ENCODE measurements around the gene WNT16. TPM values are rescaled to one million over a fixed set of nuclear protein-coding genes. Genes with fewer than 3 reads are reported as not detected.

Gene WNT16
- total and polyA plus RNA-seq, 12 donors = 0.06 to 0.19 (median 0.09) TPM; not detected in 4

DNA sequence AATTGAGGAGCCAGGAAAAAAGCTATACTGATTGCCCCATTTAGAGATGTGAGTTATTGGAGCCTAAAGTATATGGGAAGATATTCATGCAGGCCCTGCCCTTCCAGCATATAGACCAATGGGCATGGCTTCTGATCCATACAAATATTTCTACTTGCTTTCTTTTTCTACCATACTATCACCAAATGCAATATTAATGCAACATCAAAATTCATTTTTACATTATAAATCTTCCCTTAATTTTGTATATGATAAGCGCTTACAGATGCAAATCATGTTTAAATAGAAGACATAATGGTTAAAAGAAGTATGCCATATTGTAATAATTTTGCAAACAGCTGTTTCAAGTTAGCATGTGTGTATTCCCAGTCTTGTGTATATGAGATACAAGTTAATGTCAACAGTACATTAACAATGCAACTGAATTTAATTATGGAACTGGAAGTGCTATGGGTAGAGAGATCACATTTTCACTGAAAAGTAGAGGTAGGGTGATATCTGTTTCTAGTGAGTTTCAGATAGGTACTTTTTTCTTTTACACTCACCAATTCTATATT is 24.6 kb upstream of the WNT16 start:
- no peak for DNase-seq
- intact Hi-C loops (cut with DNase I) = no loop called here
- H3K36me3 ChIP-seq (replicated peaks in 1 of 2) = no peaks in the 10 kb centered on the region
- H3K27ac ChIP-seq = no peak overlapping the region
- TF ChIP-seq, protein P1, sequence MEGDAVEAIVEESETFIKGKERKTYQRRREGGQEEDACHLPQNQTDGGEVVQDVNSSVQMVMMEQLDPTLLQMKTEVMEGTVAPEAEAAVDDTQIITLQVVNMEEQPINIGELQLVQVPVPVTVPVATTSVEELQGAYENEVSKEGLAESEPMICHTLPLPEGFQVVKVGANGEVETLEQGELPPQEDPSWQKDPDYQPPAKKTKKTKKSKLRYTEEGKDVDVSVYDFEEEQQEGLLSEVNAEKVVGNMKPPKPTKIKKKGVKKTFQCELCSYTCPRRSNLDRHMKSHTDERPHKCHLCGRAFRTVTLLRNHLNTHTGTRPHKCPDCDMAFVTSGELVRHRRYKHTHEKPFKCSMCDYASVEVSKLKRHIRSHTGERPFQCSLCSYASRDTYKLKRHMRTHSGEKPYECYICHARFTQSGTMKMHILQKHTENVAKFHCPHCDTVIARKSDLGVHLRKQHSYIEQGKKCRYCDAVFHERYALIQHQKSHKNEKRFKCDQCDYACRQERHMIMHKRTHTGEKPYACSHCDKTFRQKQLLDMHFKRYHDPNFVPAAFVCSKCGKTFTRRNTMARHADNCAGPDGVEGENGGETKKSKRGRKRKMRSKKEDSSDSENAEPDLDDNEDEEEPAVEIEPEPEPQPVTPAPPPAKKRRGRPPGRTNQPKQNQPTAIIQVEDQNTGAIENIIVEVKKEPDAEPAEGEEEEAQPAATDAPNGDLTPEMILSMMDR (IDR thresholded peaks at IDR 0.05) = no peak
- no peak for TF ChIP-seq POLR2A (IDR thresholded peaks at IDR 0.05)
- H3K9me3 ChIP-seq (replicated peaks in 1 of 3) = no peaks in the 10 kb centered on the region
- no peaks in the 10 kb centered on the region for H3K27me3 ChIP-seq
- H3K4me3 ChIP-seq = no peak overlapping the region
- 96 to 100% (median 97%) methylated on average over 1 of the region's 1 CpG for WGBS, 4 donors
- H3K4me1 ChIP-seq (replicated peaks in 1 of 2) = no peaks in the 10 kb centered on the region

DNA sequence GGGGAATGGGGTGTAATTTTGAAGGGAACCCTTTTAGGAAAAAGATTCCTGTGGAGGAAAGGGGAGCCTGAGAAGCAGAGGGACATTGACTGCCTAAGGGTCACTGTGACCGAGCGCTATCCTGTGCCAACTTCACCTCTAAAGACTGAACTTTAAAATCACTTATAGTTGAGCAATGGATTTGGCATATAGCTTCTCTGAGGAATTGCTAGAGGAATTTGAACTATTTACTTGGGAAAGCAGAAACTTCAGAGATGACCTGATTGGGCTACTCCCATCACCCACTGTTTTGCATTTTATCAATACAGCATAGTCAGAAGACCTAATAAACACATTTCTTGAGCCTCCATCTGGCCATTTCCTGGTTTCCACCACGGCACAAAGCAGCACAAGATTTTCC is 23.7 kb upstream of the WNT16 start:
- Histone ChIP-seq H3K36me3 (replicated peaks in 1 of 2) (no peaks in the 10 kb centered on the region), H3K9me3 (replicated peaks in 1 of 3) (no peaks in the 10 kb centered on the region), H3K4me3 (no peak overlapping the region), H3K4me1 (replicated peaks in 1 of 2) (no peaks in the 10 kb centered on the region), H3K27me3 (no peaks in the 10 kb centered on the region), H3K27ac (no peak overlapping the region)
- TF ChIP-seq, protein P1 (IDR thresholded peaks at IDR 0.05) = no peak
- no peak for TF ChIP-seq POLR2A (IDR thresholded peaks at IDR 0.05)
- intact Hi-C loops (cut with DNase I) = no loop called here
- no peak for DNase-seq
- WGBS, 4 donors = 72 to 86% (median 78%) methylated on average over 3 of the region's 3 CpGs

DNA sequence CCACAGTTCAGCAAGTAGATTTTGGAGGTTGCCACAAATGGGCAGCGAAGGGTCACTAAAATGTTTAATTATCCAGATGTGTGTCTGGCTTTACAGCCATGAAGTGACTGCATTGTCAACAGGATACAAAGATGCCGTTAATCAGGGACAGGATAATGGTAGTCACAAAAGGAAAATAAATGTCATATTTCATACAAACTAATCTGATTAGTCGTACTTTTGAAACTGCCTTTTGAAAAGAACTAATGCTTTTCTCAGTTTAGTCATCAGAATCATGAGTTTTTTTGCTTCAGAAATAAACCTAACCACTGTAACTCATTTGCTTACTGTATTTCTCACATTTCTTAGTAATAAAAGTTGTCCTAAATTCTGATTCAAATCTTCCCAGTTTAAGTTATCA is 22.2 kb upstream of the WNT16 start:
- TF ChIP-seq, protein P1 (IDR thresholded peaks at IDR 0.05) = no peak
- no peak for TF ChIP-seq POLR2A (IDR thresholded peaks at IDR 0.05)
- Histone ChIP-seq H3K27ac (no peak overlapping the region), H3K9me3 (replicated peaks in 1 of 3) (no peaks in the 10 kb centered on the region), H3K4me3 (no peak overlapping the region), H3K4me1 (replicated peaks in 1 of 2) (no peaks in the 10 kb centered on the region), H3K36me3 (replicated peaks in 1 of 2) (no peaks in the 10 kb centered on the region), H3K27me3 (no peaks in the 10 kb centered on the region)
- WGBS, 4 donors = 42 to 56% (median 48%) methylated on average over 3 of the region's 3 CpGs
- no peak for DNase-seq
- intact Hi-C loops (cut with DNase I) = no loop called here

DNA sequence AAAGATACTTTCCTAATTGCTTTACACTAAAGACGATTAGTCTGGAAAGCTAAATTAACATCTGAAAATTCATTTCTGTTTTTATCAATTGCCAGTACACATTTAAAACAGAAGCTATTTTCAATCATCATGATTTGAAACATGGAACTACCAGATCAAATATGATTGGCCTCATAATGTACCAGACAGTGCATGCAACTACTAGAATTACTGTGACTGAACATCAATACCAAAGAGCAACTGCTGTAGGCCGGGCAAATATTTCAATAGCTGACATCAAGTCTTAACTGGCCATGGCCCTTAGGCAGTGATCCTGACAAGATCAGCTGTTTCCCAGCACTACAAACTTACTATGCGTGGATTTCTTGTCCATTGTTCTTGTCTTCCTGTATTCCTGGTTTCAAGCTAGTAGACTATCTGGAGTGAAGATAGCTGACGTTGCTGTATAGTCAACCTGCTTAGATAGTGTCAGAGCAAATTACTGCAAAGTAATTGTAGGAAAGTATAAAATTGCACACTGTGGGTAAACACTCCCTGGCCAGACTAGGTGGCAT is 21.7 kb upstream of the WNT16 start:
- Histone ChIP-seq H3K4me1 (replicated peaks in 1 of 2) (no peaks in the 10 kb centered on the region), H3K4me3 (no peak overlapping the region), H3K36me3 (replicated peaks in 1 of 2) (no peaks in the 10 kb centered on the region), H3K9me3 (replicated peaks in 1 of 3) (no peaks in the 10 kb centered on the region), H3K27ac (no peak overlapping the region), H3K27me3 (no peaks in the 10 kb centered on the region)
- DNase-seq = no peak
- WGBS, 4 donors = 64 to 70% (median 69%) methylated on average over 4 of the region's 4 CpGs
- intact Hi-C loops (cut with DNase I) = no loop called here
- no peak for TF ChIP-seq POLR2A (IDR thresholded peaks at IDR 0.05)

DNA sequence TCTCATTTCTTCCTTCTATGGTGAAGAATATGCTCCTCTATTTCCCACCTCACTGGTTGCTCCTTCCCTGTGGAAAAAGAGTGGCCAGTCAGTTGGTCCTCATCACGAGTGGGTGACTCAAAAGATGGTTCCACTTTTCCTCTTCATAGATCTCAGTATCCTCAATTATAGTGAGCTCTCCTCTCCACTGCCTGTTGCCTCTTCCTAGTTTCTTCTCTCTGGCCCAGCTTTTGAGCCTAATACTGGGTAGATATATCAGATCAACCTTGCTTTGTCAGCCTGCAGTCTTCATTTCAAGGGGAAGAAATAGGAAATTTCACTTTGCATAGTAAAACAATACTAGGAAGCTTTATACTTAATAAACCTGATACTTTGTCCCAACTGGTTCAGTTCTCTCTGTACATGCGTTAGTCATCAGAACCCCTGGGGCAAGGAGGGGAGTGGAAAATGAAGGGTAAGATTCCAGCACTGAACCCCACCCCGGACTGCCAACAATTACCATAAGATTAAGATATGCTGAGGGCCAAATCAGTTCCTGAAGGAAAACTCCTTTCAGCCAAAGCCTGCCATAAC is 15.5 kb upstream of the WNT16 start:
- intact Hi-C loops (cut with DNase I) = no loop called here
- DNase-seq = no peak
- H3K4me3 ChIP-seq = no peak overlapping the region
- no peak for TF ChIP-seq POLR2A (IDR thresholded peaks at IDR 0.05)
- TF ChIP-seq, protein P1 (IDR thresholded peaks at IDR 0.05) = no peak
- 52 to 68% (median 64%) methylated on average over 3 of the region's 3 CpGs for WGBS, 4 donors
- H3K4me1 ChIP-seq (replicated peaks in 1 of 2) = no peaks in the 10 kb centered on the region
- H3K27me3 ChIP-seq = no peaks in the 10 kb centered on the region
- H3K27ac ChIP-seq = no peak overlapping the region
- no peaks in the 10 kb centered on the region for H3K36me3 ChIP-seq (replicated peaks in 1 of 2)
- no peaks in the 10 kb centered on the region for H3K9me3 ChIP-seq (replicated peaks in 1 of 3)

Data from adrenal gland (tissue), 12 donors.